SU-DHL-6 (cell line): Measurements from ENCODE around the gene ZNF785.
"Not testable (repeated sequence)": the region's sequence is repeated elsewhere in the genome, so short reads cannot be mapped to it uniquely, and the experiment has no call there.

Source experiments
- H2AFZ ChIP-seq: fragments of 200-600 bp; sonication (generic); 2 replicates; pipeline ENCODE4 v1.6.1; 2014; ENCODE audit warnings: low read depth, mild to moderate bottlenecking, moderate library complexity, mixed read lengths, antibody characterized with exemption, low read length; ENCODE audit not compliant: severe bottlenecking
- H3F3A ChIP-seq: fragments of 200-600 bp; shearing (Covaris generic); 2 replicates; pipeline ENCODE4 v1.6.0; 2016; ENCODE audit warnings: antibody characterized with exemption, mild to moderate bottlenecking; ENCODE audit not compliant: insufficient read depth
- H3K27ac ChIP-seq: fragments of 200-600 bp; sonication (generic); 2 replicates; pipeline ENCODE4 v1.5.1; 2016; ENCODE audit warnings: low read depth, mild to moderate bottlenecking, low read length, moderate library complexity, mixed read lengths
- H3K27me3 ChIP-seq: fragments of 200-600 bp; sonication (generic), shearing (Covaris generic); 2 replicates; pipeline ENCODE4 v1.6.0; 2014; ENCODE audit warnings: mild to moderate bottlenecking, low read length
- H3K36me3 ChIP-seq: fragments of 200-600 bp; sonication (generic); 2 replicates; pipeline ENCODE4 v1.6.1; 2014; ENCODE audit warnings: mild to moderate bottlenecking, low read length, mixed read lengths
- H3K4me2 ChIP-seq: fragments of 300-600, 200-600 bp; shearing (Covaris generic), sonication (generic); 2 replicates; pipeline ENCODE4 v1.6.0; 2014; ENCODE audit warnings: low read length, low read depth, mild to moderate bottlenecking; ENCODE audit not compliant: poor library complexity, severe bottlenecking
- H3K4me3 ChIP-seq: fragments of 200-600 bp; sonication (generic); 2 replicates; pipeline ENCODE4 v1.5.1; 2014; ENCODE audit warnings: antibody characterized with exemption, low read length, mild to moderate bottlenecking, mixed read lengths; ENCODE audit not compliant: insufficient read depth, poor library complexity, severe bottlenecking
- H3K79me2 ChIP-seq: fragments of 200-600 bp; sonication (generic); 2 replicates; pipeline ENCODE4 v1.6.1; 2014; ENCODE audit warnings: mild to moderate bottlenecking, low read length, moderate library complexity; ENCODE audit not compliant: insufficient read depth
- H3K9ac ChIP-seq: fragments of 200-600 bp; sonication (generic); 2 replicates; pipeline ENCODE4 v1.7.0; 2014; ENCODE audit warnings: mild to moderate bottlenecking, low read length
- H3K9me2 ChIP-seq: fragments of 200-600 bp; sonication (generic); replicated peaks from 2 replicates; pipeline ENCODE4 v1.6.1; 2014; ENCODE audit warnings: low read length; ENCODE audit not compliant: insufficient read depth
- H3K9me3 ChIP-seq: fragments of 200-600 bp; sonication (generic); 2 replicates; pipeline ENCODE4 v1.6.1; 2014; ENCODE audit warnings: low read length, mixed read lengths; ENCODE audit not compliant: insufficient read depth
- H4K20me1 ChIP-seq: fragments of 200-600 bp; sonication (generic); 2 replicates; pipeline ENCODE4 v1.6.1; 2014; ENCODE audit warnings: low read depth, mild to moderate bottlenecking, antibody characterized with exemption, low read length, moderate library complexity, mixed read lengths
- EZH2phosphoT487 ChIP-seq: fragments of 200-600 bp; sonication (generic), shearing (Covaris generic); conservative IDR thresholded peaks from 2 replicates; pipeline ENCODE4 v1.6.1; 2018; ENCODE audit warnings: mild to moderate bottlenecking, antibody characterized with exemption, low read length, moderate library complexity, mixed read lengths
- TF ChIP-seq, protein P1 (sequence below): fragments of 200-600 bp; sonication (generic); IDR thresholded peaks from one replicate; pipeline ENCODE4 v1.5.1; 2017; ENCODE audit warnings: antibody characterized with exemption, mild to moderate bottlenecking, low read length, moderate library complexity; ENCODE audit not compliant: insufficient read depth, poor library complexity, severe bottlenecking

Gene ZNF785

DNA sequence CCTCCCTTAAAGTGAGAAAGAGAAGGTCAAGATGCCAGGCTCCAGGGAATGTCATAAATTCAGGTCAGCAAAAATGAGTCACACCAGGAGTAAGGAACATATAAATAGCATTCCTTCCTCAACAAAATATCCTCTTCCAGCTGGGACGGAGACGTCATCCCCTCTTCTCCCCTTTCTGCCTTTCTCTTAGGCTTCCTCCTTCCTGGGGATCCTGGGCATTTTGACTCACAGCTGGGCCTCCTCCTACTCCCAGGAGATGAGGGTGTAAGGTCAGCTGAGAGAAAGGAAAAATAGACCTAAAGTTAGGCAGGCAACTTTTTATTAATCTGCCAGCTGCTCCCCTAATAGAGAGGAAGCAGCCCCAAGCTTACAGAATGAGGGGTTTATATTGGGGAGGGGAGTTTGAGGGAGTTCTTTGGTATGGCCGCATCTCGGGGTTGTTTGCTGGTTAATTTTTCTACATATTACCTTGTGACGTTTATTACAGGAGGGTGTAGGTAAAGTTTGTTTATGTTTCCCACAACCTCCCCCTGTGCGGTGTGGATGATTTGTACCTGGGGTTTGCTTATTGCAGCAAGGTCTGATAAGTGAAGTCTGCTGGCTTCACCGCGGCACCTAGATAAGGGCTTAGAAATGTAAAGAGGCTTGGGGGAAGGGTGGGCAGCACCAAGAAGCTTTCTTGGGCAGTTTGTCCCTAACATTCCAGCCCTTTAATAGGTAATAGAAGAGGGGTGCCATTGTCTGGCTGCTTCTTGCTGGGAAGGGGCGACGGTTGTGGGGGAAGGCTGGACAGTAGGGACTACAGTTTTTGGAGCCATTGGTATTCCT lies 43.8 kb downstream of the ZNF785 start:
- Histone ChIP-seq H3K36me3 (no peaks in the 10 kb centered on the region), H3K9me2 (no peaks in the 10 kb centered on the region), H3K9me3 (no peaks in the 10 kb centered on the region), H3K27ac (no peak overlapping the region), H3K79me2 (no peaks in the 10 kb centered on the region), H3K4me2 (no peak overlapping the region), H3K27me3 (no peaks in the 10 kb centered on the region), H3F3A (no peaks in the 10 kb centered on the region), H2AFZ (no peak overlapping the region), H4K20me1 (no peaks in the 10 kb centered on the region), H3K9ac (no peak overlapping the region), H3K4me3 (no peak overlapping the region)
- TF ChIP-seq, protein P1, sequence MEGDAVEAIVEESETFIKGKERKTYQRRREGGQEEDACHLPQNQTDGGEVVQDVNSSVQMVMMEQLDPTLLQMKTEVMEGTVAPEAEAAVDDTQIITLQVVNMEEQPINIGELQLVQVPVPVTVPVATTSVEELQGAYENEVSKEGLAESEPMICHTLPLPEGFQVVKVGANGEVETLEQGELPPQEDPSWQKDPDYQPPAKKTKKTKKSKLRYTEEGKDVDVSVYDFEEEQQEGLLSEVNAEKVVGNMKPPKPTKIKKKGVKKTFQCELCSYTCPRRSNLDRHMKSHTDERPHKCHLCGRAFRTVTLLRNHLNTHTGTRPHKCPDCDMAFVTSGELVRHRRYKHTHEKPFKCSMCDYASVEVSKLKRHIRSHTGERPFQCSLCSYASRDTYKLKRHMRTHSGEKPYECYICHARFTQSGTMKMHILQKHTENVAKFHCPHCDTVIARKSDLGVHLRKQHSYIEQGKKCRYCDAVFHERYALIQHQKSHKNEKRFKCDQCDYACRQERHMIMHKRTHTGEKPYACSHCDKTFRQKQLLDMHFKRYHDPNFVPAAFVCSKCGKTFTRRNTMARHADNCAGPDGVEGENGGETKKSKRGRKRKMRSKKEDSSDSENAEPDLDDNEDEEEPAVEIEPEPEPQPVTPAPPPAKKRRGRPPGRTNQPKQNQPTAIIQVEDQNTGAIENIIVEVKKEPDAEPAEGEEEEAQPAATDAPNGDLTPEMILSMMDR = no peak
- no peak for TF ChIP-seq EZH2phosphoT487

DNA sequence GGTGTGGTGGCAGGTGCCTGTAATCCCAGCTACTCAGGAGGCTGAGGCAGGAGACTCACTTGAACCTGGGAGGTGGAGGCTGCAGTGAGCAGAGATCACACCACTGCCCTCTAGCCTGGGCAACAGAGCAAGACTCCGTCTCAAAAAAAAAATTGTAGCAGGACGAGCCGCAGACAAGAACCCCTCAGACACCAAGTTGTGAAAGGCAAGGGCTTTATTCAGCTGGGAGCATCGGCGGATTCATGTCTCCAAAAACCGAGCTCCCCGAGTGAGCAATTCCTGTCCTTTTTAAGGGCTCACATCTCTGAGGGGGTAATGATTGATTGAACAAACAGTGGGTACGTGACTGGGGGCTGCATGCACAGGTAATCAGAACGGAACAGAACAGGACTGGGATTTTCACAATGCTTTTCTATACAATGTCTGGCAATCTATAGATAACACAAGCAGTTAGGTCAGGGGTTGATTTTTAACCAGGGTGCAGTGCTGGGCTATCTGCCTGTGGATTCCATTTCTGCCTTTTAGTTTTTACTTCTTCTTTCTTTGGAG lies 44.5 kb downstream of the ZNF785 start:
- not testable (repeated sequence) for H3K4me2 ChIP-seq, H3K79me2 ChIP-seq, H3F3A ChIP-seq, H3K27me3 ChIP-seq, H3K27ac ChIP-seq, H4K20me1 ChIP-seq, H2AFZ ChIP-seq, H3K9me2 ChIP-seq, H3K9ac ChIP-seq, H3K9me3 ChIP-seq, H3K4me3 ChIP-seq, H3K36me3 ChIP-seq

DNA sequence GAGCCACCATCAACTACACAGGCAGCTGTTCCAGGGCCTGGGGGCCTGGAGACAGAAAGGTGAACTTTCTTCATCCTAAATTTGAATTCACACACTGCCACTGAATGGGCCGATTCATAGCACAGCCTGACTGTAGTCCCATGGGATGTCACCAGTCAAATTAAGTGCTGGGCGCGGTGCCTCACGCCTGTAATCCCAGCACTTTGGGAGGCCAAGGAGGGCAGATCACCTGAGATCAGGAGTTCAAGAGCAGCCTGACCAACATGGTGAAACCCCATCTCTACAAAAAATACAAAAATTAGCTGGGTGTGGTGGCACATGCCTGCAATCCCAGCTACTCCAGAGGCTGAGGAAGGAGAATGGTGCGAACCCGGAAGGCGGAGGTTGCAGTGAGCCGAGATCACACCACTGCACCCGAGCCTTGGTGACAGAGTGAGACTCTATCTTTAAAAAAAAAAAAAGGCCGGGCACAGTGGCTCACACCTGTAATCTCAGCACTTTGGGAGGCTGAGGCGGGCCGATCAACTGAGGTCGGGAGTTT lies 45.4 kb downstream of the ZNF785 start:
- peaks cover 14% of the 10 kb centered on the region for H3F3A ChIP-seq
- H3K36me3 ChIP-seq, H3K4me3 ChIP-seq, H4K20me1 ChIP-seq, H3K27me3 ChIP-seq, H3K9me2 ChIP-seq, H3K4me2 ChIP-seq, H3K79me2 ChIP-seq, H3K9me3 ChIP-seq, H3K27ac ChIP-seq, H3K9ac ChIP-seq, H2AFZ ChIP-seq: not testable (repeated sequence)

DNA sequence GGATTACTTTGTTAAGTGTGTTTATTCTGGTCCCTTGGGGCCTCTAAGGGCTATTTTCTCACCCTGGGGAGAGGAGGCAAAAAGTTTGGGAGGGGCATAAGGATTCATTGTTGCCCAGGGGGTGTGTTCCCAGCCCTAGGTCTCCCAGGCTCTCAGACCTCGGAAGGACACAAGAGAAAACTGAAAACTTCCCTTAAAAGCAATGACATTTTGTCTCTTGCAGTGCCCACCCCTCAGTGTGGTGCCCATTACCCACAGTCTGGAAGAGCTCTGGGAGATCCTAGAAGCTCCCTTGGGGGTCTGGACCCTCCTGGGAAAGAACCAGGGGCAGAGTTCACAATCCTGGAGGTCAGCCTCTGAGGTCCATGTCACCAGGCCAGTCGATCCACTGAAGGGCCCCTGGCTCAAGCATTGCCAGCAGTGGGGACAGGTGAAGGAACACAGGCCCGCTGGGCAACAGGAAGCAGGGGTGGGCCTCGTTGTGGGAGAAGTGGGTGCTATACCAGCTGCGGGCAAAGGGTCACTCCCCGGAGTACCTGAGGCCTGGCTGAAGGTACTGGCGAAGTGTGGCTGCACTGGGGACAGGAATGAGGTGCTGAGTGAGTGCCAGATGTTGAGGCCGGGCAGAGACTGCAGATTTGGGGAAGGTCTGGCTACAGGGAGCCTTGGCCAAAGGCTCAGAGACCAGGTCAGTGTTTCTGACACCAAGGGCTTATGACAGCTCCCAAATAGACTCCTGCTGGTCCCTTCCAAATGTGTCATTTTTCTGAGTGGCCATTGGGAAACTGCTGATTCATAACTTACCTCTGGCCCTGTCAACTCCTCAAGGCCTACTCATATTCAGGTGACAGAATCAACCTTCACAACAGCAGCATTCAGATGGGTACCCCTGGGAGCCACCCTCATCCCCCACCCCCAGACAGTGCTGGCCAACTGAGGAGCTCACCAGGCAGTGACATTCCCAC lies 46.2 kb downstream of the ZNF785 start:
- no peak overlapping the region for H3K9ac ChIP-seq
- no peaks in the 10 kb centered on the region for H3K27me3 ChIP-seq
- peaks cover 4% of the 10 kb centered on the region; the same call in 1 of the 2 replicates for H3K79me2 ChIP-seq
- no peak overlapping the region for H2AFZ ChIP-seq
- no peaks in the 10 kb centered on the region for H3K36me3 ChIP-seq
- H3K27ac ChIP-seq = no peak overlapping the region
- TF ChIP-seq, protein P1 = no peak
- no peak for TF ChIP-seq EZH2phosphoT487
- H3K4me2 ChIP-seq = no peak overlapping the region
- H3K9me3 ChIP-seq = no peaks in the 10 kb centered on the region
- no peaks in the 10 kb centered on the region for H4K20me1 ChIP-seq
- no peak overlapping the region for H3K4me3 ChIP-seq
- no peaks in the 10 kb centered on the region for H3K9me2 ChIP-seq
- peaks cover 16% of the 10 kb centered on the region for H3F3A ChIP-seq

DNA sequence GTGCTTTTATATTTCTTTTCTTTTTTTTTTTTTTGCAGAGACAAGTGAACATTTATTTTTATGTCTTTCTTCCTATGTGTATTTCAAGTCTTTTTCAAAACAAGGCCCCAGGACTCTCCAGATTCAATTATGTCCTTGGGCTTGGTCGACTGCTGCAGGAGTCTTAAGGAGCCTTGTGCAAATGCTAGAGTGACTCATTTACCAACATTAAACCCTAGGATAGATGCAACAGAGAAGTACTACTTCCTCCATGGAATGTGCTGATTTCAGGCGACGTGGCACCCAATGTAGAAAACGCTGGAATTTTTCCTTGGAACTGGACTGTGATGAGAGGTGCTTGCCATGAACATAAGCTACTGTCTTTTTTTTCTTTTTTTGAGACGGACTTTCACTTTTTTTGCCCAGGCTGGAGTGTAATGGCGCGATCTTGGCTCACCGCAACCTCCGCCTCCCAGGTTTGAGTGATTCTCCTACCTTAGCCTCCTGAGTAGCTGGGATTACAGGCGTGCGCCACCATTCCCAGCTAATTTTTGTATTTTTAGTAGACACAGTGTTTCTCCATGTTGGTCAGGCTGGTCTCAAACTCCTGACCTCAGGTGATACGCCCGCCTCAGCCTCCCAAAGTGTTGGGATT lies 49.0 kb downstream of the ZNF785 start:
- H4K20me1 ChIP-seq, H3K36me3 ChIP-seq, H3K27me3 ChIP-seq, H3K9me2 ChIP-seq, H3K9me3 ChIP-seq, H3K79me2 ChIP-seq: not testable (repeated sequence)
- peak overlapping the region; percentile 79 for H3K9ac ChIP-seq
- peaks cover 16% of the 10 kb centered on the region for H3F3A ChIP-seq
- H3K4me3 ChIP-seq = peak overlapping the region; percentile 76
- peak overlapping the region; percentile 82 for H3K27ac ChIP-seq
- peak overlapping the region; percentile 95 for H3K4me2 ChIP-seq
- peak overlapping the region; percentile 84 for H2AFZ ChIP-seq
